ENCODE data around the gene LONP1.

LONP1 gene

GRCh38 chr19:5655412-5655811, 64.5 kb downstream of the LONP1 start:
- TF ChIP-seq CTCF (IDR thresholded peaks at IDR 0.05; ENCODE audit: low read depth, low read length): no peak
- Histone ChIP-seq H3K4me3 (ENCODE audit: low read depth, low read length) (no peak overlapping the region), H3K4me1 (peaks cover 2% of the 10 kb centered on the region), H3K27me3 (no peaks in the 10 kb centered on the region), H3K36me3 (peaks cover 98% of the 10 kb centered on the region), H3K9me3 (no peaks in the 10 kb centered on the region)
- DNase-seq: no peak

GRCh38 chr19:5654931-5655330, 65.0 kb downstream of the LONP1 start:
- TF ChIP-seq CTCF (IDR thresholded peaks at IDR 0.05; ENCODE audit: low read depth, low read length): no peak
- Histone ChIP-seq H3K36me3 (peaks cover 98% of the 10 kb centered on the region), H3K27me3 (no peaks in the 10 kb centered on the region), H3K9me3 (no peaks in the 10 kb centered on the region), H3K4me3 (ENCODE audit: low read depth, low read length) (no peak overlapping the region), H3K4me1 (peaks cover 2% of the 10 kb centered on the region)
- no peak for DNase-seq

- H3K4me1 ChIP-seq: peaks cover 2% of the 10 kb centered on the region
- H3K4me3 ChIP-seq (ENCODE audit: low read depth, low read length): no peak overlapping the region
- peaks cover 92% of the 10 kb centered on the region for H3K36me3 ChIP-seq
- no peaks in the 10 kb centered on the region for H3K9me3 ChIP-seq
- DNase-seq: peak; percentile 69
- TF ChIP-seq CTCF (IDR thresholded peaks at IDR 0.05; ENCODE audit: low read depth, low read length): peak; percentile 37
- H3K27me3 ChIP-seq: no peaks in the 10 kb centered on the region
These were observed 67.7 kb downstream of the LONP1 start for GRCh38 chr19:5652261-5652660.

- Histone ChIP-seq H3K4me1 (peaks cover 2% of the 10 kb centered on the region), H3K27me3 (no peaks in the 10 kb centered on the region), H3K4me3 (ENCODE audit: low read depth, low read length) (no peak overlapping the region), H3K9me3 (no peaks in the 10 kb centered on the region), H3K36me3 (peaks cover 93% of the 10 kb centered on the region)
- peak; percentile 15; the same call in 1 of the 2 replicates for TF ChIP-seq CTCF (IDR thresholded peaks at IDR 0.05; ENCODE audit: low read depth, low read length)
- DNase-seq: no peak
These were observed 68.6 kb downstream of the LONP1 start for GRCh38 chr19:5651361-5651760.

GRCh38 chr19:5648464-5648863, 71.5 kb downstream of the LONP1 start:
- TF ChIP-seq CTCF (IDR thresholded peaks at IDR 0.05; ENCODE audit: low read depth, low read length): no peak
- Histone ChIP-seq H3K4me3 (ENCODE audit: low read depth, low read length) (no peak overlapping the region), H3K36me3 (peaks cover 93% of the 10 kb centered on the region), H3K9me3 (no peaks in the 10 kb centered on the region), H3K27me3 (no peaks in the 10 kb centered on the region), H3K4me1 (peaks cover 2% of the 10 kb centered on the region)
- no peak for DNase-seq

- Histone ChIP-seq H3K27me3 (no peaks in the 10 kb centered on the region), H3K9me3 (no peaks in the 10 kb centered on the region), H3K4me1 (no peaks in the 10 kb centered on the region; the same call in 1 of the 2 replicates), H3K36me3 (peaks cover 91% of the 10 kb centered on the region), H3K4me3 (ENCODE audit: low read depth, low read length) (no peak overlapping the region)
- no peak for DNase-seq
- no peak for TF ChIP-seq CTCF (IDR thresholded peaks at IDR 0.05; ENCODE audit: low read depth, low read length)
These were observed 73.2 kb downstream of the LONP1 start for GRCh38 chr19:5646703-5647102.
